Amniotic epithelial cell (primary cell): Measurements from ENCODE around the gene SFRP5.

Experiments used
- DNase-seq: peaks from one replicate; pipeline ENCODE4 v3.0.0-alpha.2; 2010; ENCODE audit warnings: low read depth

SFRP5 gene

GRCh38 chr10:97785231-97785630, 13.4 kb upstream of the SFRP5 start:
- no peak for DNase-seq

- DNase-seq = peak; percentile 9
Observed at GRCh38 chr10:97784200-97784810, 12.5 kb upstream of the SFRP5 start.

- peak; percentile 36 for DNase-seq
Observed at GRCh38 chr10:97782455-97783228, 10.8 kb upstream of the SFRP5 start.

DNA sequence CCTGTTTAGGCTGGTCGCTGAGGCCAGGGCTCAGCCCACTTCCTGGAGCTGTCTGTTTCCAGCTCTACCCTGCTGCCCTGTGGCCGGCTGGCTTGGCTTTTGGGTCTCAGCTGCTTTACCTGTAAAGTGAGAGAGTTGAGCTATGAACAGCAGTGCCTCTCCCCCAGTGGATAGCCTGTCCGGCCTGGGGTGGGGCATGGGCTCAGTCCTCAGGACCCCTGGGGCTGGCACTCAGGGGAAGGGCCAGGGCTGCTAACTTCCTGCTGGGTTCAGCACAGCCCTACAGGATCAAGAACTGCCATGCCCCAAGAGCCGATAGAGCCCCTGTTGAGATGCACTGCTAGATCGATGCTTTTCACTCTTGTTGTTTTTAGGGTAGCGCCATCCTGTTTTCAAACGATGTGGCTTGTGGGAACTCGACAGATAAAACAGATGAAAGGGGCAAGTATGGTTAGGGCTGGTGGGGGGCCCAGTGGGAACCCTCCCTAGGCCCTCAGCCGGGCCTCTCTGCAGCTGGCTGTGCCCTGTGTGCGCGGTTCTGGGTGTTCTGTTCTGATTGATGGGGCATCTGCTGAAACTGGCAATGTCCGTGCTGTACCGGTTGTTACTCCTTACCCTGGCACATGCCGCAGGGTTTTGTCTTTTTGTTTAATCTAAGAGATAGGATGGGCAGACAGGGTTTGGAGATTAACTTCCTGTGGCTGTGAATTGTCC, 10.0 kb upstream of the SFRP5 start:
- DNase-seq = no peak

GRCh38 chr10:97780841-97781617, 9.2 kb upstream of the SFRP5 start:
- no peak for DNase-seq

DNA sequence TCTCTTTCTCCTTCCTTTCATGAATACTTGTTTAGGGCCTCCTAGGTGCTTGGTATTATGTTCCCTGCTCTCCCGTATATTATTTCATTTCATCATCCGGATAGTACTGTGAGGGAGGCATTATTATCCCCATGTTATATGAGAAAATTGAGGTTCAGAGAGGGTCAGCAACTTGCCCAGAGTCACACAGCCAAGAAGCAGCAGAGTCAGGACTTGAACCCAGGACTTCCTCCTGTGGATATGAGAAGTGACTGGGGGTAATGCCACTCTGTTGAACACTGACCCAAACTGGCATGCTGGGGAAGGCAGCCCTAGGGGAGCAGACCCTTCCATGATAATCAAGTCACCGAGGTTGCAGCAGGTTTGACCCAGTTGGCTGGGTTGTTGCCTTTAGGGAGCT, 8.2 kb upstream of the SFRP5 start:
- no peak for DNase-seq

DNA sequence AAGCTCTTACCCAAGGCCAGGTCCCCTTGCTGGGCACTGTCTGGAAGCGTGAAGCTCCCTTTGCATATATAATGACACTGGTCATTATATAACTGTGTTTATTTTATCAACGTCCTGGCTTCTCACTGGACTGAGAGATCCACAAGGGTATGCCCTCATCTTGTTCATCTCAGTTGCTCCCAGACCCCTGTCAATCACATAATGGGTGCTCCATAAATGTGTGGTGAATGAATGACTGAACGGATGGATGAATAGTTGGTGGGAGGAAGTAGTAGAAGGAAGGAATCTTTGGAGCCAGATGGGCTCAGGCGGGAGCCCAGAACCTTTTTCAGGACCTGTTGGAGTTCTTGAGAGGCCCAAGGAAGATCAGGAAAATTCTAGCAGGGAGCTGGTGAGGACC, 7.7 kb upstream of the SFRP5 start:
- DNase-seq = no peak

GRCh38 chr10:97778452-97779302, 6.9 kb upstream of the SFRP5 start:
- no peak for DNase-seq

- DNase-seq = no peak
Observed at GRCh38 chr10:97777143-97777542, 5.3 kb upstream of the SFRP5 start.

DNA sequence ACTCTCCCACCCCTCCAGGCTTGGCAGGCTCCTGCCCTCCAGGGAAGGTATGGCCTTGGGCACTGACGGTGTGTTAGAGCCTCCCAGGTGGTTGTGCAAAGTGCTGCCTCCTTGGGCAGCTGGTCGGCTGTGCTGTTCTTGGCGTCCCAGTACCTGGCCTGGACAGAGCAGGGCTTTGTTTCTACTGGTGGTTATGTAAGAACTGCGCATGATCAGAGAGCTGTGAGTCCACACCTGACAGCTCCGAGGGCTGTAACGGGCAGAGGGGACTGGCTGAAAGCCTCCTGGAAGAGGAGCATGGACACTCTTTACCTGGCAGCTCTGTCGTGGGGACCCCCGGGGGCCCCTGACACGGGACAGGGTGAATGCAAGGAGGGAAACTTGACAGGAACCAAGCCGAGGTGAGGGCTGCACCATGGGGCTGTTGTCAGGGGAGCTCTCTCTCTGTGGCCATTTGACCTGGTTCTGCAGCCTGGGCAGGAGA, 3.1 kb upstream of the SFRP5 start:
- DNase-seq = no peak

DNA sequence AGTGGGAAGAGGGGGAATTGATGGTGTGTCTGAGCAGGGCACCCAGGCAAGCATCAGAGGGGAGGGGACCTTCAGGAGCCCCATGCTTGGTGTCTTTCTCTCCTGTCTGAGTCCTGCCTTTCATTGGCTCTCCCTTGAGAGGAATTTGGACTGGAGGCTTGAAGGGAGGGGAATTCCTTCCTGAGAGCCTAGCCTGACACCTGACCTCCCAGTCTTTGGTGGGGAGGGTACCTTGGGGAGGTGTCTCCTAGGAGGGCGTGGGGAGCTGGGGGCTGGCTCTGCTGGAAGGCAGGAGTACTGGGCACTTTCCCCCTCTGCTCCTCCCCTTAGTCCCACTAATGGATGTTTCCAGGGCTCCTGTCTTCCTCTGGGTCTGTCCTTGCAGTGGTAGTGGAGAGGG, 1.3 kb upstream of the SFRP5 start:
- no peak for DNase-seq

DNA sequence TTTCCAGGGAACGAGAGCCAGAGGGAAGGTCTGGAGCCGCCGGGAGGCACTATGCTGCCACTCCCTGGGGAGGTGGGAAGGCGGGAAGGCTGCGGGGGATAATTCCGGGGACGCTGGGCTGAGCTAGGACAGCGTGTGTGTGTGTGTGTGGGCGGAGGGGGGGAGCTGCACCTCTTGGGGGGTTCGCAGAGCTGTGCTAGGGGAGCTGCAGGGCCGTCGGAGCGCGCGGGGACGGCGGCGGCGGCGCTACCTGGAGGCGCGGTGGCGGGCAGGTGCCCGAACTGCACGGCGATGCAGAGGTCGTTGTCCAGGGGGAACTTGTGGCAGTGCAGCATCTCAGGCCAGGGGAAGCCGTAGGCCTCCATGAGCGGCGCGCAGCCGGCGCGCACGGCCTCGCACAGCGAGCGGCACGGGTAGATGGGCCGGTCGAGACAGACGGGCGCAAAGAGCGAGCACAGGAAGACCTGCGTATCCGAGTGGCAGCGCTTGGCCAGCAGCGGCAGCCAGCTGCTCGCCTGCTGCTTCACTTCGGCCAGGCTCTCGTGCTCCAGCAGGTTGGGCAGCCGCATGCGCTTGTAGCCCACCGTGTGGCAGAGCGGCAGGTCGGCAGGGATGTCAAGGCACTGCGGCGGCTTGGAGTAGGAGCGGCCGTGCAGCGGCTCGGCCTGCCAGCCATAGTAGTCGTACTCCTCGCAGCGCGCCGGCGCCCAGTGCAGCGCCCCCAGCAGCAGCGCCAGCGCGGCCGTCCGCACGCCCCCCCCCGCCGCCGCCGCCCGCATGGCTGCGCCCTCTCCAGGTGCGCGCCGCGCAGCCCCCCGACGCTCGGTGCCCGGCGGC, 526 bp downstream of the SFRP5 start:
- DNase-seq = peak; percentile 21

- DNase-seq = no peak
Observed at GRCh38 chr10:97770255-97770654, 1.5 kb downstream of the SFRP5 start.

DNA sequence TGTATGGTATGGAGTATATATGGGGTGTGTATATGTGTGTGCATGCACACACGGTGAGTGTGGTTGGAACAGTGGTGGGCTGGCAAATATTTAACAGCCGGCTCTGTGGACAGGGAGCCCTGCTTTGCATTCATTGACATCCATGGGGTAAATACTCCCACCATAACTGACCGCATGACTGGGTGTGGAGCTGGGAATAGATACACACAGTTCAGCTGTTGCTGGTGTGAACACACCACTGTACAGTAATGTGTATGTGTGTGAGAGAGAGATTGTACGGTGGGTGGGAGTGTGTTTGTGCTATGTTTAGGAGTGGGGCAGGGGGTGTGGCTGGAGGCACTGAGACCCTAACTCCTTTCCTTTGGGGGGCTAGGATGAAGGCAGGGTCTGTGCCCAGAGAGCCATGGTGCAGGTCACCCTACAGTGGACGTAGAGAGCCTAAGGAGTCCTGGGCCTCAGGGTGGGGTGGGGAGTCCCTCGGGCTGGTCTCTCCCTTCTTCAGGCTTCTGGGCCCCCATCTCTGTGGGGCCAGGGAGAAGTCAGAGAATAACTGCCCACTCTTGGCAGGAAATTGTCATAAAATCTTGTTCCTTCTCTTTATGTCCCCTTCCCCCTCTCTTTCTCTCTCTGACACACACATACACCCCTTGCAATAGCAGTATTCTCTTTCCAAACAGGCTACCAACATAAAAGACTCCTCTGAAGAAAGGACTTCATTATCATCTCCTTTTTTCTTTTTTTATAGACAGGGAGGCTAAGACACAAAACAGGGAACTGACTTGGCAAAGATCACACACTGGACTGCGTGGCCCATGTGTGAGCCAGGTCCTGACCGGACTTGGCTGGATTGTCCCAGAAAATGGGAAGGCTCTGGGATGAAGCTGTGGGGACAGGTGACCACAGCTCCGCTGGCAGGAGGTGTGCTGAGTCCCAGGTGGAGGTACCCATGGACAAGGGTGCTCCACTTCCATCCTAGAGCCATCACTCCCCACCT, 3.2 kb downstream of the SFRP5 start:
- no peak for DNase-seq

- no peak for DNase-seq
Observed at GRCh38 chr10:97766996-97767924, 4.5 kb downstream of the SFRP5 start.

DNA sequence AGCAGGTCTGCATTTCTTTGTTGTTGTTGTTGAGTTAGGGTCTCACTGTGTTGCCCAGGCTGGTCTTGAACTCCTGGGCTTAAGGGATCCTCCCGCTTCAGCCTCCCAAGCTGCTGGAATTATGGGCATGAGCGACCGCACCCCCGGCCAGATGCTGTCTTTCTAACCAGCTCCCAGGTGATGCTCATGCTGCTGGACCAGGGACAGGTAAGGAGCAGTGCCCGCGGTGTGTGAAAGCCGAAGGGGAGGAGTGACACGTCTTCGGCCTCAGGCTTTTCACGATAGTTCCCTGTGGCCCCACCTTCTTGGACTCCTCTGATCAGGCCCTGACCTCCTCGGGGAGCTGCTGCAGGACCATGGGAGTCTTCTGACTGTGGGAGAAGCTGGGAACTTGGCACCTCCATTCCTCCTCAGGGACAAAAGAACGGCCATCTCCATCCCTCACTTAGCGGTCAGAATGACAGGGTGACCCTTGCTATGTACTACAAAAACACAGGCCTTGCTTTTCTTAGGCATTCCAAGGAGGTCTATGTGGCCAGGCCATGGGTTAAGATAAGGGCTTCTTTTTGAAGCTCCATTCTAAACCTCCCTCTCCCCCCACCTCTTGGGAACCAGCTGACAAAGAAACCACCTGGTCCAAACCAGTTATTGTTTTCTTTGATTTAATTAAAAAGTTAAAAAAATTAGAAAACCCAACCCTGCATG, 5.5 kb downstream of the SFRP5 start:
- DNase-seq = no peak

- no peak for DNase-seq
Observed at GRCh38 chr10:97765201-97765600, 6.6 kb downstream of the SFRP5 start.
